OCI-LY1 (cell line): Measurements from ENCODE around the gene MSX1.

Experiments
- H2AFZ ChIP-seq: fragments of 200-600 bp; sonication (generic), shearing (Covaris generic); 2 replicates; pipeline ENCODE4 v1.6.0; 2014; ENCODE audit warnings: antibody characterized with exemption, mild to moderate bottlenecking, low read length
- H3F3A ChIP-seq: fragments of 200-600 bp; sonication (generic), shearing (Covaris generic); 2 replicates; pipeline ENCODE4 v1.6.0; 2014; ENCODE audit warnings: mild to moderate bottlenecking, antibody characterized with exemption, low read length, moderate library complexity; ENCODE audit not compliant: insufficient read depth
- H3K27ac ChIP-seq: fragments of 200-600 bp; sonication (generic); 2 replicates; pipeline ENCODE4 v1.5.1; 2014; ENCODE audit warnings: low read length, mixed run types, mild to moderate bottlenecking, low read depth; ENCODE audit not compliant: poor library complexity, severe bottlenecking
- H3K27me3 ChIP-seq: fragments of 200-600 bp; sonication (generic); 2 replicates; pipeline ENCODE4 v1.6.0; 2014; ENCODE audit warnings: antibody characterized with exemption, mild to moderate bottlenecking, low read length, moderate library complexity; ENCODE audit not compliant: insufficient read depth
- H3K36me3 ChIP-seq: fragments of 200-600 bp; sonication (generic); 2 replicates; pipeline ENCODE4 v1.6.1; 2014; ENCODE audit warnings: mild to moderate bottlenecking, antibody characterized with exemption, low read length, moderate library complexity, mixed read lengths; ENCODE audit not compliant: insufficient read depth
- H3K4me1 ChIP-seq: fragments of 200-600 bp; sonication (generic); 2 replicates; pipeline ENCODE4 v1.5.1; 2014; ENCODE audit warnings: mild to moderate bottlenecking, low read length, moderate library complexity; ENCODE audit not compliant: insufficient read depth, severe bottlenecking
- H3K4me2 ChIP-seq: fragments of 200-600 bp; sonication (generic), shearing (Covaris generic); 2 replicates; pipeline ENCODE4 v1.6.1; 2014; ENCODE audit warnings: low read length
- H3K4me3 ChIP-seq: fragments of 200-600 bp; sonication (generic); 2 replicates; pipeline ENCODE4 v1.5.1; 2014; ENCODE audit warnings: low read length, low read depth, mild to moderate bottlenecking, mixed read lengths; ENCODE audit not compliant: poor library complexity, severe bottlenecking
- H3K79me2 ChIP-seq: fragments of 200-600 bp; shearing (Covaris generic); 2 replicates; pipeline ENCODE4 v1.6.1; 2016; ENCODE audit warnings: mixed run types, low read length, mixed read lengths; ENCODE audit not compliant: insufficient read depth
- H3K9ac ChIP-seq: fragments of 200-600 bp; sonication (generic), shearing (Covaris generic); 2 replicates; pipeline ENCODE4 v1.6.1; 2014; ENCODE audit warnings: mild to moderate bottlenecking, low read length, mixed read lengths
- H3K9me2 ChIP-seq: fragments of 200-600 bp; sonication (generic), shearing (Covaris generic); 2 replicates; pipeline ENCODE4 v1.6.1; 2014; ENCODE audit warnings: low read depth, mild to moderate bottlenecking, low read length, mixed read lengths
- H3K9me3 ChIP-seq: fragments of 200-600 bp; shearing (Covaris generic); 2 replicates; pipeline ENCODE4 v1.6.1; 2014; ENCODE audit warnings: low read length, mixed read lengths
- H4K20me1 ChIP-seq: fragments of 200-600 bp; sonication (generic), shearing (Covaris generic); 2 replicates; pipeline ENCODE4 v1.6.0; 2016; ENCODE audit warnings: mild to moderate bottlenecking, low read length; ENCODE audit not compliant: insufficient read depth
- EZH2 ChIP-seq: fragments of 200-600 bp; sonication (generic), shearing (Covaris generic); IDR thresholded peaks from 2 replicates; pipeline ENCODE4 v1.8.0; 2017; ENCODE audit warnings: borderline replicate concordance, mixed run types, mild to moderate bottlenecking, antibody characterized with exemption, low read length, moderate library complexity, mixed read lengths
- TF ChIP-seq, protein P1 (sequence below): fragments of 200-600 bp; sonication (generic), shearing (Covaris generic); IDR thresholded peaks from 2 replicates; pipeline ENCODE4 v1.5.1; 2017; ENCODE audit warnings: mild to moderate bottlenecking, antibody characterized with exemption, low read length, moderate library complexity, mixed read lengths

MSX1 gene

DNA sequence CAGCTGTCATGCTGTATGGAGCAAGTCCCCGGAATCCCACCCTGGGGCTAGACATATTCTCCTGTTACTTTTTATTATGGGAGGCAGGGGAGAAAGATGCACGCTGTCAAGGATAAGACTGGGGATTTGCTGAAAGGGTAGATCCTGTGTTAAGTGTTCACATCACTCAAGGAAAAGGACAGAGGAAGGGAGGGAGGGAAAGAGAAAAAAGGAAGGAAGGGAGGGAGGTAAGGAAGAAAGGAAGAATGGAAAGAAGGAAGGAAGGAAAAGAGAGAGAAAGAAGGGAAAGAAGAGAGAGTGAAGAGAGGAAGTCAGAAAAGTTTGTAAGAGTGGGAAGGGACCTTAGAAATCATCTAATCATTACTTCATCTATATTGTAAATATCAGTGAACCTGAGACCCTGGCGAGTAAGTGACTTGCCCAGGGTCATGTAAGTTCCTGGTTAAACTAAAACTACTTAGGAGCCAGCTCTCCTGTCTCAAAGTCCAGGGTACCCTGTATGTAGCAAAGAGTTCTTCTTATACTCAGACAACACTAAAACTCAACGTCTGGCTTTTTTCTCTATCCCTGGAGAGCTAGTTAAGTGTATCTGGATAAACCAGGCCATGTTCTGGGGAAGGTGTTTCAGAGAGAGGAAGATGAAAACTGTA lies 47.2 kb upstream of the MSX1 start:
- TF ChIP-seq, protein P1, sequence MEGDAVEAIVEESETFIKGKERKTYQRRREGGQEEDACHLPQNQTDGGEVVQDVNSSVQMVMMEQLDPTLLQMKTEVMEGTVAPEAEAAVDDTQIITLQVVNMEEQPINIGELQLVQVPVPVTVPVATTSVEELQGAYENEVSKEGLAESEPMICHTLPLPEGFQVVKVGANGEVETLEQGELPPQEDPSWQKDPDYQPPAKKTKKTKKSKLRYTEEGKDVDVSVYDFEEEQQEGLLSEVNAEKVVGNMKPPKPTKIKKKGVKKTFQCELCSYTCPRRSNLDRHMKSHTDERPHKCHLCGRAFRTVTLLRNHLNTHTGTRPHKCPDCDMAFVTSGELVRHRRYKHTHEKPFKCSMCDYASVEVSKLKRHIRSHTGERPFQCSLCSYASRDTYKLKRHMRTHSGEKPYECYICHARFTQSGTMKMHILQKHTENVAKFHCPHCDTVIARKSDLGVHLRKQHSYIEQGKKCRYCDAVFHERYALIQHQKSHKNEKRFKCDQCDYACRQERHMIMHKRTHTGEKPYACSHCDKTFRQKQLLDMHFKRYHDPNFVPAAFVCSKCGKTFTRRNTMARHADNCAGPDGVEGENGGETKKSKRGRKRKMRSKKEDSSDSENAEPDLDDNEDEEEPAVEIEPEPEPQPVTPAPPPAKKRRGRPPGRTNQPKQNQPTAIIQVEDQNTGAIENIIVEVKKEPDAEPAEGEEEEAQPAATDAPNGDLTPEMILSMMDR = no peak
- TF ChIP-seq EZH2 = no peak
- H3F3A ChIP-seq = no peaks in the 10 kb centered on the region
- no peak overlapping the region for H3K27ac ChIP-seq
- H4K20me1 ChIP-seq = no peaks in the 10 kb centered on the region
- H3K4me3 ChIP-seq = no peak overlapping the region
- no peaks in the 10 kb centered on the region for H3K9me3 ChIP-seq
- H3K27me3 ChIP-seq = no peaks in the 10 kb centered on the region
- no peaks in the 10 kb centered on the region for H3K79me2 ChIP-seq
- H3K9me2 ChIP-seq = no peaks in the 10 kb centered on the region
- H3K4me2 ChIP-seq = no peak overlapping the region
- H3K36me3 ChIP-seq = no peaks in the 10 kb centered on the region
- H3K4me1 ChIP-seq = no peaks in the 10 kb centered on the region
- no peak overlapping the region for H2AFZ ChIP-seq
- no peak overlapping the region for H3K9ac ChIP-seq

DNA sequence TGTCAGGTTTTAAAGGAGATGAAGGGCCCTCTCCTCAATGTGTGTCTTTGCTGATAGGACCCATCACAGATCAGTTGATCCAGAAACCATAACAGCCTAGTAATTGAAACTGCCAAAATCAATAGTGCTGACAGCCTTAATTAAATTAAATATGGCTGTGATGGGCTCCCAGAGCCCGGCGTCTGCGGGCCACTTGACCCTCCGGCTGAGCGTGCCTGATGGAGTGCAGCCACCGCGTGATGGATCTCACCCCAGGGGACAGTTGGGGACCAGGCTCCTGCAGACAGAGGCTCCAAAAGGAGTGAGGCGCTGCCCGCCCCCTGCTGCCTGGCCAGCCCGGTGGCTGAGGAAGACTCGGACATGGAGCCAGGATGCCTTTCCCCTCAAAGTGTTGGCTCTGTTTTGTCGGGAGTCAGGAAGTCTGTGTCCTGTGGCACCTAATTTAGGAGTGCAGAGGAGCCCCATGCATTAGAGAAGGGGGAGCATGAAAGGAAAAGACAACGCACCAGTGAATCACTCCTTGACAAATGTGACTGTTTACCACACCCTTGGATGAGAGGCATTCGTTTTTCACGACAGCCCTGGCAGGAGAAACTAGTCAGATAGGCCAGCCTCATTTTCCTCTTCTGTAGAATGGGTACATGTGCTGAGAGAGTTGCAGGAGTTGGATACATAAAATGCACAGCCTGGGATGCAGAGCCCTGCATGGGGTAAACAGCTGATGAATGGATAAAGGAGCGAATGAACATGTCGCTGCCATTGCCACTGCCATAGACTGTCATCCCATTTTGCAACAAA lies 40.9 kb upstream of the MSX1 start:
- Histone ChIP-seq H2AFZ (no peak overlapping the region), H3K36me3 (no peaks in the 10 kb centered on the region), H4K20me1 (no peaks in the 10 kb centered on the region), H3K4me2 (no peak overlapping the region), H3K27ac (no peak overlapping the region), H3K79me2 (no peaks in the 10 kb centered on the region), H3K27me3 (no peaks in the 10 kb centered on the region), H3K9me2 (no peaks in the 10 kb centered on the region), H3K4me1 (no peaks in the 10 kb centered on the region), H3F3A (no peaks in the 10 kb centered on the region), H3K4me3 (no peak overlapping the region), H3K9ac (no peak overlapping the region), H3K9me3 (no peaks in the 10 kb centered on the region)
- TF ChIP-seq, protein P1 = no peak
- no peak for TF ChIP-seq EZH2

DNA sequence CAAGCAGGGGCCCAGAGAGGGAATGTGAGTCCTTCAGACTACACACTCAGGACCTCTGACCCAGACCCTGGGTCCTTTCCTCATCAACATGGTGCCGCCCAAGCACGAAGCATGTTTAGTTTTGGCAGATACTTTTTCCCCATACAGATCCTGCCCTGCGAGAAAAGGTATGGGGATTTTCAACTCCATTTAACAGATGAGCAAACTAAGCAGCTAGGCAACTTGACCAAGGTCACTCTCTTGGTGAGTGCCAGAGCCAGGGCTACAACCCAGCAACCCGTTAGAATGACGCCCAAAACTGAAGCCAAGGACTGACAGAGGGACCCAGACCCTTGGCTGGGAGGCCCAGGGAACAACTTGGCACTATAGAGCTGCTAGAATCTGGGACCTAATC lies 40.3 kb upstream of the MSX1 start:
- no peak for TF ChIP-seq EZH2
- TF ChIP-seq, protein P1 = no peak
- Histone ChIP-seq H2AFZ (no peak overlapping the region), H3K27me3 (no peaks in the 10 kb centered on the region), H3K9ac (no peak overlapping the region), H3K27ac (no peak overlapping the region), H3K4me3 (no peak overlapping the region), H3K4me1 (no peaks in the 10 kb centered on the region), H3K9me3 (no peaks in the 10 kb centered on the region), H4K20me1 (no peaks in the 10 kb centered on the region), H3F3A (no peaks in the 10 kb centered on the region), H3K79me2 (no peaks in the 10 kb centered on the region), H3K4me2 (no peak overlapping the region), H3K36me3 (no peaks in the 10 kb centered on the region), H3K9me2 (no peaks in the 10 kb centered on the region)
